HTERT RPE-1 (cell line): ENCODE results near the gene HSPA6.
"Not testable (repeated sequence)": the region's sequence is repeated elsewhere in the genome, so short reads cannot be mapped to it uniquely, and the experiment has no call there.

ENCODE experiments used
- in situ Hi-C: fragments of 300-500 bp; cut with MboI; formaldehyde crosslinking; loops from 4 replicates; pipeline ENCODE4 v1.14.3; 2020; ENCODE audit warnings: low sequenced_read_pairs

Gene HSPA6

DNA sequence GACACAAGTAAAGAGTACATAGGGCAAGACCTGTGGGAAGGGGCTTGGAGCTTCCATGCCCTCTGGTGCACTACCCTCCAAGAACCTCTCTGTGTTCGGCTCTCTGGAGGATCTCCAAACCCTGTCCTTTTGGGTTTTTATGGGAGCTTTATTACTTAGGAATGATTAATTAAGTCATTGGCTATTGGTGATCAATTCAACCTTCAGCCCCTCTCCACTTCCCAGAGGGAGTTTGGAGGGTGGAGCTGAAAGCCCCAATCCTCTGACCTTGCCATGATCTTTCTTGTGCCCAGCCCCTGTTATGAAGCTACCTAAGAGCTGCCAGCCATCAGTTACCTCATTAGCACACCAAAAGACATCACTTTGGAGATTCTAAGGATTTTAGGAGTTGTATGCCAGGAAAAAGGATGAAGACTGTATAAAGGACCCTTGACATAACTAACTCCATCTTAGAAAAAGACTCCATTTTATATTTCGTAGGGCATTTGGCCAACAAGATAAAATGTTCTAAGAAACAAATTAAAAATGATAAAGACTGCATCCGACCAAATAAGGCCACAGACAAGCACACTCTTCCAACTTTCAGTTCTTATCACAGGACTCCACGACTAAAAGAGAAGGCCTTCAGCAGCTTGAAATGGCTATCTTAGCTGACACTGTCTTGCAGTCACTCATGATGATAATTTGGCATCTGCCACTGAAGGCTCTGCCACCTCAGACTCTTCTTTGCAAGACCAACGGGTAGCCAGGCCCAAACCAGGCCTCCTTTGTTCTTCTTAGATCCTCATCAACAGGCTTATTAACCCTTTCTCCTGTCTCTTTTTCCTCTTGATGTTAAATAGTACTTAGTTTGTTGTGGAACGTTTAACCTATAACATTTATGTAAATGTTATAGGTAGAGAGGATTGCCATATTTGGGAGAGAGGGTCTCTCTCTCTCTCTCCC lies 33.4 kb downstream of the HSPA6 start:
- in situ Hi-C loops = not testable (repeated sequence)

DNA sequence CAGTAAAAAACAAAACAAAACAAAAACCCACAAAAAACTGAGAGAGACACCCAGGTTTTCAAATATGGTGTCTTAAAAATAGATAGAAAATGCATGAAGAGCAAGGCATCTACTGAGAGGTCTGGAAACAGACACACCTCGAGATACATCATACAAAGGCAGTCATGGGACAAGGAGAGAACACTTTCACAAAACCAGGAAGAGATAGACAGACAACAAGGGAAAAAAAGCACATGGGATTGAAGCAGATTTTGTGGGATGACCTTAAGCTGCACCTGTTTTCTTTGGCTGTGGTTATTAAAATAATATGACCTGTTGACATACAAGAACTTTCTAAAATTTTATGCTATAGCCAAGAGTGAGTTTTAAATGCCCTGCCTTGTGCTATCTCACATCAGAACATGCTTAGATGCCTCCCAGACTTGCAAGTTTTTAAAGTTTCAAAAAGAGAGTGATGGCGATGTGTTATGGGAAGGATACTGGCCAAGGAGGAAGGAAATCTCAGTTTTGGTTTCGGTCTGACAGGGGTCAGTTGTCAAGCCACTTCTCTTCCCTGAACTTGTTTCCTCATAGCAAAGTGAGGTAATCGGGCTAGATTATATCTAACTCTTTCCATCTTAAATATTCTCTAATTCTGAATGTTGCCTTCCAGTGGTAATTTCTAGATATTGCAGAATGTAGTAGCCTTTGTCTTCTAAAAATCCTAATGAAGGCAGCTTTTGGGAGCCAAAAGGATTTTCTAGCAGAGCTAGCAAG lies 36.8 kb downstream of the HSPA6 start:
- in situ Hi-C loops = not testable (repeated sequence)

DNA sequence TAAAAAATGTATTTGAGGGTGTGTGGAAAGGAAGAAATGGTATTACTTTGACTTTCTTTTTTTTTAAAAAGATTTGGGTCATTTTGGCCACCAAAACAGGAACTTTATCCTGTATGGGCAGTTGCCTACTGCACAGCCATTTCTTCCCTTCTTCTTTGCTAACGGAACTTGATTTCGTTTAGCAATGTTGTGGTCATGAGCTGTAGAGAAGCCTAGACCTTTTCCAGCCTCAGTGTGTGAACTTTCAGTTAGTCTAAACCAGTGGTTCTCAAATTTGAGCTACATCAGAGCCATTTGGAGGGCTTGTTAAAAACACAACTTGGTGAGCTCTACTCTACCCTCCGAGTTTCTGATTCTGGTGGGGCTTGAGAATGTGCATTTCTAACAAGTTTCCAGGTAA lies 38.1 kb downstream of the HSPA6 start:
- in situ Hi-C loops = not testable (repeated sequence)

DNA sequence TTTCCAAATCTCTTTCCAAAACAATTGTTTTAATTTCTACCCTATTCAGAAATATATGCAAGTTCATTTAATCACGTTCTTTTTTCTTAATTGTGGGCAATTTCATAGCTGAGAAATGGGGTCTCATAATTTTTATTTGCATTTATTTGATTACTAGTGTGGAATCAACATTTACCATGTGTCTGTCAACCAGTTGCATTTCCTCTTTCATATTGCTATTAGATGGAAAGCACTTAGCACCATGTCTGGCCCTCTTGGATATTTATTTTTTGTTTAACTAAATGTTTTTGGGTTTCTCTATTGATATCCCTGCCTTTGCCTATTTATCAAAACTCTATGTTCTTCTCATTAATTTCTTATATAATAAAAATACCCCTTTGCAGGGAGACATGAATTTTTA lies 39.2 kb downstream of the HSPA6 start:
- in situ Hi-C loops = not testable (repeated sequence)

DNA sequence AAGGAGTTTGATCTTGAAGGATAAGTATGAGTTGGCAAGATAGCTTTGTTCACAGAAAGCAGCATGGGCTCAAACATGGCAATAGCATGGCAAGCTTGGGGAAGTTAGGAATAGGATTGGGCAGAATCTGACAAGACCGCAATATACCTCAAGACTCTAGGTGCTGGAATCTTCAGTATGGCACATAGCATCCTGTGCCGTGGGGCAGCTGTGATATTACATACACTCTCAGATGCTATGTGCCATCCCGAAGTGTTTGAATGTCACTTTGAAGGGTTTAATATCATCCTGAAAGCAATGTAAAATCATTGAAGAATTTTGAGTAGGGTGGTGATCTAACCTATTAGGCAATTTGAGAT lies 42.2 kb downstream of the HSPA6 start:
- in situ Hi-C loops = not testable (repeated sequence)

DNA sequence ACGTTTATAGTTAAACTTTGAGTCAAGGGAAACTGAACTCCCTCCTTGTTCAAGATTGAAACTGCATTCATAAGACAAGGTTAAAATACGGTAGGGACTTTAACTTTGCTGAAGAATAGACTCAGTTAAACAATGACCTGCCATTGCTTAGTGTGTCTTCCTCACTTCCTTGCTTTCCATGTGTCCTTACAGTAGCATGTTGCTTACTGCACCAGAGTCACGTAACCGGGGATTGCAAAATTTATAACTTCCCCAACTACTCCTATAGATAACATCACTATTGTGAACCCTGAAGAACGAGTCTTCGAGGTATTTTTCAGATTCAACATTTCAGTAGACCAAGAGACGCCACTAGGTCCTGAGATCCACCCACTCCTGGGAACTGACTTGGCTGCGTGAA lies 47.4 kb downstream of the HSPA6 start:
- in situ Hi-C loops = not testable (repeated sequence)
